Renal cortical epithelial cell (primary cell): ENCODE data around the gene AKAP4. TPM values are rescaled to one million over a fixed set of nuclear protein-coding genes. Genes with fewer than 3 reads are reported as not detected.

Source experiments
- total RNA-seq: library from RNA; depleted of rRNA; stranded (reverse); fragments of >200 nt; gene quantifications from 2 replicates; pipeline ENCODE4 v1.2.3, GENCODE V29; 2014

Gene AKAP4
- total RNA-seq, 1 donor from 2014 or later: not detected

Other genes starting within 250 kb of the AKAP4 start
- gene CCNB3, start 3.8 kb upstream of the AKAP4 start, total RNA-seq: under 0.01 and 0.20 TPM in 2 replicates